SK-N-SH (cell line): Measurements from ENCODE around the gene PLXNA4. TPM values are rescaled to one million over a fixed set of nuclear protein-coding genes. Genes with fewer than 3 reads are reported as not detected.

ENCODE experiments used
- CTCF ChIA-PET: fragments of 300-600, 350-600 bp; formaldehyde crosslinking; extraction: SDS; loops from one replicate; lab custom pipeline; 2021; lab: Yijun Ruan, JAX
- POLR2A ChIA-PET: fragments of 350-600 bp; sonication (Branson Sonifier 250); formaldehyde crosslinking; extraction: SDS; loops from one replicate; lab custom pipeline; 2020; ENCODE audit warnings: antibody characterized with exemption, inconsistent platforms; lab: Yijun Ruan, JAX
- DNase-seq: peaks from one replicate; pipeline ENCODE4 v3.0.0; 2012
- H2AFZ ChIP-seq: fragments of 200-600 bp; sonication (generic); 2 replicates; pipeline ENCODE4 v1.8.1; 2016; ENCODE audit warnings: antibody characterized with exemption, mild to moderate bottlenecking, low read depth
- H3F3A ChIP-seq: fragments of 200-600 bp; sonication (generic); replicated peaks from 2 replicates; pipeline ENCODE3; 2016; ENCODE audit warnings: antibody characterized with exemption, mild to moderate bottlenecking; ENCODE audit not compliant: insufficient read depth
- H3K27ac ChIP-seq, 2 experiments: fragments of 200-500 bp in 1 of 2; fragments of 200-600 bp in 1 of 2; sonication (Bioruptor generic) in 1 of 2; sonication (generic), shearing (Covaris generic) in 1 of 2; 2 replicates each; pipeline versions ENCODE4 v1.5.1 to v1.6.1; 2014 to 2016; ENCODE audit warnings: low read depth in 2 of 2, inconsistent platforms in 1 of 2, low read length in 1 of 2, mild to moderate bottlenecking in 1 of 2, mixed read lengths in 1 of 2
- H3K27me3 ChIP-seq: fragments of 200-600 bp; sonication (generic), shearing (Covaris generic); 2 replicates; pipeline ENCODE4 v1.6.1; 2016; ENCODE audit warnings: mixed run types; ENCODE audit not compliant: insufficient read depth
- H3K36me3 ChIP-seq, 2 experiments: fragments of 200-500 bp in 1 of 2; fragments of 200-600 bp in 1 of 2; sonication (Bioruptor generic) in 1 of 2; sonication (generic) in 1 of 2; replicated peaks in 1 of 2; 2 replicates each; pipeline versions ENCODE3 to v1.5.1; 2014 to 2016; ENCODE audit warnings: low read length in 1 of 2, mild to moderate bottlenecking in 1 of 2; ENCODE audit not compliant: insufficient read depth in 2 of 2, control insufficient read depth in 1 of 2
- H3K4me1 ChIP-seq, 2 experiments: fragments of 200-500 bp in 1 of 2; fragments of 200-600 bp in 1 of 2; sonication (Bioruptor generic) in 1 of 2; sonication (generic), shearing (Covaris generic) in 1 of 2; 2 replicates each; pipeline versions ENCODE4 v1.5.1 to v1.6.1; 2014 to 2016; ENCODE audit warnings: low read depth in 1 of 2, low read length in 1 of 2, mixed run types in 1 of 2; ENCODE audit not compliant: insufficient read depth in 2 of 2, control insufficient read depth in 1 of 2
- H3K4me2 ChIP-seq: fragments of 200-600 bp; sonication (generic), shearing (Covaris generic); 2 replicates; pipeline ENCODE4 v1.6.1; 2017; ENCODE audit warnings: mixed run types
- H3K4me3 ChIP-seq, 2 experiments: fragments of 200-500 bp in 1 of 2; fragments of 200-600 bp in 1 of 2; sonication (Bioruptor generic) in 1 of 2; sonication (generic), shearing (Covaris generic) in 1 of 2; 2 replicates each; pipeline versions ENCODE4 v1.5.1 to v1.8.1; 2014 to 2016; ENCODE audit warnings: low read depth in 2 of 2, inconsistent platforms in 1 of 2, low read length in 1 of 2, mild to moderate bottlenecking in 1 of 2, mixed read lengths in 1 of 2, moderate library complexity in 1 of 2
- H3K79me2 ChIP-seq: fragments of 200-600 bp; sonication (generic); 2 replicates; pipeline ENCODE4 v1.8.1; 2017; ENCODE audit warnings: mild to moderate bottlenecking; ENCODE audit not compliant: insufficient read depth
- H3K9ac ChIP-seq: fragments of 200-600 bp; sonication (generic); 2 replicates; pipeline ENCODE4 v1.6.1; 2017; ENCODE audit warnings: mixed run types
- H3K9me2 ChIP-seq: fragments of 200-600 bp; sonication (generic); 2 replicates; pipeline ENCODE4 v1.6.1; 2017; ENCODE audit warnings: mixed run types
- H3K9me3 ChIP-seq: fragments of 200-600 bp; sonication (generic); 2 replicates; pipeline ENCODE4 v1.6.1; 2017; ENCODE audit warnings: mixed run types, mild to moderate bottlenecking, moderate library complexity
- H4K20me1 ChIP-seq: fragments of 200-600 bp; sonication (generic); 2 replicates; pipeline ENCODE4 v1.6.1; 2017; ENCODE audit warnings: mild to moderate bottlenecking, mixed run types; ENCODE audit not compliant: insufficient read depth
- CTCF ChIP-seq: fragments of 200-600 bp; sonication (generic); IDR thresholded peaks from 2 replicates; pipeline ENCODE4 v1.6.1; 2017; ENCODE audit warnings: antibody characterized with exemption, mild to moderate bottlenecking, moderate library complexity
- EP300 ChIP-seq, 2 experiments: IDR thresholded peaks; 2 replicates each; pipeline versions ENCODE4 v1.4.0 to v1.6.1; 2012; ENCODE audit warnings: borderline replicate concordance in 1 of 2, low read depth in 1 of 2, low read length in 1 of 2
- FOSL2 ChIP-seq: IDR thresholded peaks from 2 replicates; pipeline ENCODE4 v1.4.0; 2012; ENCODE audit warnings: low read depth, mild to moderate bottlenecking, moderate library complexity, borderline replicate concordance
- FOXJ3 ChIP-seq: sonication (generic); formaldehyde crosslinking; IDR thresholded peaks from 2 replicates; pipeline ENCODE4 v1.5.1; 2020; ENCODE audit warnings: mild to moderate bottlenecking, missing genetic modification reagents
- GABPA ChIP-seq: IDR thresholded peaks from 2 replicates; pipeline ENCODE4 v1.4.0; 2012; ENCODE audit warnings: low read depth, mild to moderate bottlenecking
- GATA2 ChIP-seq: sonication (generic); formaldehyde crosslinking; IDR thresholded peaks from 2 replicates; pipeline ENCODE4 v1.5.0; 2020; ENCODE audit warnings: mild to moderate bottlenecking, missing genetic modification reagents
- IRF3 ChIP-seq: fragments of 150-350 bp; IDR thresholded peaks from 2 replicates; pipeline ENCODE4 v1.6.1; 2016; ENCODE audit warnings: mild to moderate bottlenecking, low read depth, low read length
- MAX ChIP-seq: IDR thresholded peaks from 2 replicates; pipeline ENCODE4 v1.4.0; 2012; ENCODE audit warnings: low read depth
- MXI1 ChIP-seq: IDR thresholded peaks from 2 replicates; pipeline ENCODE4 v1.6.1; 2012; ENCODE audit warnings: mild to moderate bottlenecking, low read depth, low read length, improper control_type of control experiment
- NRF1 ChIP-seq: IDR thresholded peaks from 2 replicates; pipeline ENCODE4 v1.6.1; 2012; ENCODE audit warnings: low read depth, mild to moderate bottlenecking, low read length
- RAD21 ChIP-seq: IDR thresholded peaks from 2 replicates; pipeline ENCODE4 v1.6.1; 2012; ENCODE audit warnings: mild to moderate bottlenecking, low read length
- RCOR1 ChIP-seq: fragments of 150-350 bp; IDR thresholded peaks from 2 replicates; pipeline ENCODE4 v1.6.1; 2017; ENCODE audit warnings: antibody characterized with exemption, low read length
- SIN3A ChIP-seq: IDR thresholded peaks from 2 replicates; pipeline ENCODE4 v1.6.1; 2012; ENCODE audit warnings: low read depth, mild to moderate bottlenecking, low read length, moderate library complexity, borderline replicate concordance
- SMC3 ChIP-seq: IDR thresholded peaks from 2 replicates; pipeline ENCODE4 v1.6.1; 2012; ENCODE audit warnings: low read depth, low read length, improper control_type of control experiment
- TAF1 ChIP-seq: IDR thresholded peaks from 2 replicates; pipeline ENCODE4 v1.6.1; 2012; ENCODE audit warnings: low read depth, mild to moderate bottlenecking, low read length, moderate library complexity, borderline replicate concordance
- TCF12 ChIP-seq: IDR thresholded peaks from 2 replicates; pipeline ENCODE4 v1.4.0; 2012
- TEAD4 ChIP-seq: IDR thresholded peaks from 2 replicates; pipeline ENCODE4 v1.4.0; 2012; ENCODE audit warnings: mild to moderate bottlenecking, borderline replicate concordance; ENCODE audit not compliant: insufficient read depth
- USF2 ChIP-seq: fragments of 150-350 bp; IDR thresholded peaks from 2 replicates; pipeline ENCODE4 v1.6.1; 2017; ENCODE audit warnings: antibody characterized with exemption, low read length, low read depth, borderline replicate concordance
- ZBTB33 ChIP-seq: IDR thresholded peaks from 2 replicates; pipeline ENCODE4 v1.4.0; 2012; ENCODE audit warnings: low read depth, borderline replicate concordance
- WGBS: methylation state at CpG from one replicate; pipeline ENCODE4 v1.1.6; 2017; ENCODE audit warnings: low lambda C conversion rate; 5-methylcytosine and 5-hydroxymethylcytosine counted together
- polyA plus RNA-seq, 3 experiments: library from polyadenylated mRNA; depleted of rRNA; stranded (reverse); fragments of >200 nt; gene quantifications; 2 replicates each; pipeline ENCODE4 v1.2.3, GENCODE V29; 2012

PLXNA4 gene
- polyA plus RNA-seq, 1 of the 3 experiments (the other 2 are of a cell fraction), result 2.4 TPM

GRCh38 chr7:132148876-132149275 lies 427.4 kb downstream of the PLXNA4 start:
- Histone ChIP-seq H3K4me3 (no peak overlapping the region), H4K20me1 (no peaks in the 10 kb centered on the region), H3K9ac (no peak overlapping the region), H3K4me1 (peaks cover 0 to 4% of the 10 kb centered on the region in 2 experiments; a peak in 1 of 4 replicates), H3K27me3 (no peaks in the 10 kb centered on the region), H3F3A (peaks cover 15% of the 10 kb centered on the region), H2AFZ (no peak overlapping the region), H3K36me3 (peaks cover 7 to 33% of the 10 kb centered on the region in 2 experiments), H3K79me2 (no peaks in the 10 kb centered on the region), H3K9me2 (no peaks in the 10 kb centered on the region), H3K4me2 (no peak overlapping the region), H3K9me3 (no peaks in the 10 kb centered on the region), H3K27ac (no peak overlapping the region)
- DNase-seq, result no peak
- ChIA-PET CTCF (interaction anchor here (1.4 to 1.9 kb wide), 2 partner anchors 9 to 203 kb away, joined by 3 to 4 read pairs; no protein-coding TSS in a partner anchor), POLR2A (no interaction called here)
- no peak for TF ChIP-seq EP300 (IDR thresholded peaks at IDR 0.05; ENCODE audit: borderline replicate concordance in 1 of 2, low read depth in 1 of 2, low read length in 1 of 2)
- no peak for TF ChIP-seq TEAD4
- no peak for TF ChIP-seq IRF3
- no peak for TF ChIP-seq TAF1
- no peak for TF ChIP-seq MXI1
- TF ChIP-seq GATA2 (CRISPR knock-in tag), result no peak
- no peak for TF ChIP-seq CTCF
- no peak for TF ChIP-seq FOXJ3 (CRISPR knock-in tag)
- TF ChIP-seq GABPA, result no peak
- TF ChIP-seq NRF1, result no peak
- no peak for TF ChIP-seq SMC3
- TF ChIP-seq RCOR1, result no peak
- no peak for TF ChIP-seq USF2
- TF ChIP-seq ZBTB33, result no peak
- no peak for TF ChIP-seq RAD21
- TF ChIP-seq MAX, result no peak
- TF ChIP-seq TCF12, result no peak
- TF ChIP-seq FOSL2, result no peak
- no peak for TF ChIP-seq SIN3A
- WGBS, result 90% methylated on average over 3 of the region's 3 CpGs
